ENCODE measurements around the gene IL15RA.
"Not testable (repeated sequence)": the region's sequence is repeated elsewhere in the genome, so short reads cannot be mapped to it uniquely, and the experiment has no call there.

IL15RA gene

DNA sequence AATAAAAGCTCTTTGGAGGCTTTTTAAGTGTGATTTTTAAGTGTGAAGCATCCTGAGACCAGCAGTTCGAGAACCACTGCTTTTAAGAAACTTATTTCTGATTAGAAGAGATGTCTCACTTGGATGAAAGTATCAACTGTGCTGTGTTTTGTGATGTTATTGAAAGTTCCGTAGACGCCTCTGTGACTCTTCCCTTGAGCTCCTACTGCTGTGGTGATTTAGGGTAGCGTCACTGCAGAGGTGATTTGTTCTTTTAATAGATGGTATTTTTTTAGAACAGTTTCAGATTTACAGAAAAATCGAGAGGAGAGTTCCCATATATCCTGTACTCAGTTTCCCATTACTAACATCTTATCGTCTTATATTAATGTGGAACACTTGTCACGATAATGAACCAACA lies 57.8 kb downstream of the IL15RA start:
- H3K4me1 ChIP-seq (ENCODE audit: control insufficient read depth in 5 of 5, insufficient read depth in 5 of 5, low read length in 5 of 5): no peaks in the 10 kb centered on the region
- no peaks in the 10 kb centered on the region for H3K27me3 ChIP-seq (ENCODE audit: control insufficient read depth in 5 of 5, insufficient read depth in 4 of 5, low read length in 5 of 5)
- no peak overlapping the region for H3K4me3 ChIP-seq (ENCODE audit: low read depth in 1 of 5, low read length in 5 of 5)
- no peaks in the 10 kb centered on the region for H3K9me3 ChIP-seq (ENCODE audit: control insufficient read depth in 5 of 5, low read length in 5 of 5)
- H3K27ac ChIP-seq (ENCODE audit: low read depth, low read length): no peak overlapping the region
- H3K9ac ChIP-seq (ENCODE audit: low read length in 5 of 5): no peak overlapping the region
- H3K36me3 ChIP-seq (ENCODE audit: control insufficient read depth in 5 of 5, insufficient read depth in 5 of 5, low read length in 5 of 5): peaks cover 32 to 97% (median 91%) of the 10 kb centered on the region in 5 donors

- H3K27ac ChIP-seq (ENCODE audit: low read depth, low read length): no peak overlapping the region
- H3K4me1 ChIP-seq (ENCODE audit: control insufficient read depth in 5 of 5, insufficient read depth in 5 of 5, low read length in 5 of 5): no peaks in the 10 kb centered on the region
- H3K36me3 ChIP-seq (ENCODE audit: control insufficient read depth in 5 of 5, insufficient read depth in 5 of 5, low read length in 5 of 5): peaks cover 32 to 97% (median 91%) of the 10 kb centered on the region in 5 donors
These were observed 58.6 kb downstream of the IL15RA start for GRCh38 chr10:5918763-5919162.

DNA sequence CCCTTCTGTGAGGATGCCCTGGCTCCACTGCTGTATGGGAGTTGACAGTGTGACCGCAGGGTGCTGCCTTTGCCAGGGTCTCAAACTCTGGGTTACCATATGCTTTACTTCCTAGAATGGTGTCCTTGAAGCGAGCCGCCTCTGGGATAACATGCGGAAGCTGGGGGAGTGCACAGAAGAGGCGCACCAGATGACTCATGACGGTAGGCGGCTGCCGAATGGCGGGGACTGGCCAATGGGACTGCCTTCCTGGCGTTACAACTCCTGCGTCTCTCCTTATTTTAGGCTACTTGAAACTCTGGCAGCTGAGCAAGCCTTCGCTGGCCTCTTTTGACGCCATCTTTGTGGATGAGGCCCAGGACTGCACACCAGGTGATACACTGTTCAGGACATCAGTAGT lies 60.0 kb downstream of the IL15RA start:
- peaks cover 38 to 96% (median 91%) of the 10 kb centered on the region in 5 donors for H3K36me3 ChIP-seq (ENCODE audit: control insufficient read depth in 5 of 5, insufficient read depth in 5 of 5, low read length in 5 of 5)
- H3K9ac ChIP-seq (ENCODE audit: low read length in 5 of 5): no peak overlapping the region
- no peaks in the 10 kb centered on the region for H3K27me3 ChIP-seq (ENCODE audit: control insufficient read depth in 5 of 5, insufficient read depth in 4 of 5, low read length in 5 of 5)

More at GRCh38 chr10:5918763-5919162, 58.6 kb downstream of the IL15RA start:
- Histone ChIP-seq H3K9me3 (ENCODE audit: control insufficient read depth in 5 of 5, low read length in 5 of 5) (no peaks in the 10 kb centered on the region), H3K27me3 (ENCODE audit: control insufficient read depth in 5 of 5, insufficient read depth in 4 of 5, low read length in 5 of 5) (no peaks in the 10 kb centered on the region), H3K4me3 (ENCODE audit: low read depth in 1 of 5, low read length in 5 of 5) (no peak overlapping the region), H3K9ac (ENCODE audit: low read length in 5 of 5) (no peak overlapping the region)

DNA sequence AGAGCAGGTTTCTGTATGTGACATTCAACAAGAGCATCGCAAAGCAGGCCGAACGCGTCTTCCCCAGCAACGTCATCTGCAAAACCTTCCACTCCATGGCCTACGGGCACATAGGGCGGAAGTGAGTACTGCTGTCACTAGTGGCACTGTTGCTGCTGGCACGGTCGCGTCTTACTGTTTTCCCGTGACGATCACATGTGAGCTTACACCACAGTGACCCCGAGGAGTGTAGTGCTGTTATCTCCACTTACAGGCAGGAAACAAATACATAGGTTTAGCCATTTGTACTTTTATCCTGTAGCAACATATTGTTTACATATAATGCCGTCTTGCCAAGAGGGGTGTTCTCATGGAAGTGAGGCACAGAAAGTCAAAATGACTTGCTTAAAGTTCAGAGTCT lies 61.9 kb downstream of the IL15RA start:
- Histone ChIP-seq H3K36me3 (ENCODE audit: control insufficient read depth in 5 of 5, insufficient read depth in 5 of 5, low read length in 5 of 5) (peaks cover 28 to 97% (median 87%) of the 10 kb centered on the region in 5 donors), H3K4me1 (ENCODE audit: control insufficient read depth in 5 of 5, insufficient read depth in 5 of 5, low read length in 5 of 5) (no peaks in the 10 kb centered on the region), H3K27me3 (ENCODE audit: control insufficient read depth in 5 of 5, insufficient read depth in 4 of 5, low read length in 5 of 5) (no peaks in the 10 kb centered on the region), H3K9me3 (ENCODE audit: control insufficient read depth in 5 of 5, low read length in 5 of 5) (no peaks in the 10 kb centered on the region), H3K4me3 (ENCODE audit: low read depth in 1 of 5, low read length in 5 of 5) (no peak overlapping the region), H3K9ac (ENCODE audit: low read length in 5 of 5) (no peak overlapping the region), H3K27ac (ENCODE audit: low read depth, low read length) (no peak overlapping the region)

More for the DNA sequence above, 60.0 kb downstream of the IL15RA start:
- Histone ChIP-seq H3K4me1 (ENCODE audit: control insufficient read depth in 5 of 5, insufficient read depth in 5 of 5, low read length in 5 of 5) (no peaks in the 10 kb centered on the region), H3K4me3 (ENCODE audit: low read depth in 1 of 5, low read length in 5 of 5) (no peak overlapping the region), H3K9me3 (ENCODE audit: control insufficient read depth in 5 of 5, low read length in 5 of 5) (no peaks in the 10 kb centered on the region), H3K27ac (ENCODE audit: low read depth, low read length) (no peak overlapping the region)

GRCh38 chr10:5913736-5914135 lies 63.6 kb downstream of the IL15RA start:
- peaks cover 20 to 98% (median 92%) of the 10 kb centered on the region in 5 donors for H3K36me3 ChIP-seq (ENCODE audit: control insufficient read depth in 5 of 5, insufficient read depth in 5 of 5, low read length in 5 of 5)
- H3K9me3 ChIP-seq (ENCODE audit: control insufficient read depth in 5 of 5, low read length in 5 of 5): no peaks in the 10 kb centered on the region
- no peaks in the 10 kb centered on the region for H3K4me1 ChIP-seq (ENCODE audit: control insufficient read depth in 5 of 5, insufficient read depth in 5 of 5, low read length in 5 of 5)
- H3K4me3 ChIP-seq (ENCODE audit: low read depth in 1 of 5, low read length in 5 of 5): no peak overlapping the region
- H3K9ac ChIP-seq (ENCODE audit: low read length in 5 of 5): no peak overlapping the region
- H3K27ac ChIP-seq (ENCODE audit: low read depth, low read length): no peak overlapping the region
- no peaks in the 10 kb centered on the region for H3K27me3 ChIP-seq (ENCODE audit: control insufficient read depth in 5 of 5, insufficient read depth in 4 of 5, low read length in 5 of 5)

DNA sequence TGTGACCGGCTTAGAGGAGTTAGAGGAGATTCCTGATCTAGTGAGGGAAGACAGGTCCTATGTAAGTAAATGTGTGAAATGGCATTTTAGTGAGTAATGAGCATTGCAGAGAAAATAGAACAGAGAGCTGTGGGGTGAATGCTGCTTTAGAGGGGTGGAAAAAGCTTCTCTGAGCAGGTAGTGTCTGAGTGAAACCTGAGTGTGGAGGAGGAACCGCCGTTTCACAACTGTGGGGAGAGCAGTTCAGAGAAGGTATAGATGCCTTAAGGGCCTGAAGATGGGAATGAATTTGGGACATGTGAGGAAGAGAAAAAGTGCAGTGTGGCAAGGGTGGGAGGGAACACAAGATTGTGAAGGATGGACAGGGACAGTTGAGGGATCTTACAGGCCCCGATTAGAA lies 65.7 kb downstream of the IL15RA start:
- Histone ChIP-seq H3K4me3 (ENCODE audit: low read depth in 1 of 5, low read length in 5 of 5) (no peak overlapping the region), H3K36me3 (ENCODE audit: control insufficient read depth in 5 of 5, insufficient read depth in 5 of 5, low read length in 5 of 5) (peaks cover 26 to 81% (median 78%) of the 10 kb centered on the region in 5 donors), H3K9me3 (ENCODE audit: control insufficient read depth in 5 of 5, low read length in 5 of 5) (no peaks in the 10 kb centered on the region), H3K27ac (ENCODE audit: low read depth, low read length) (no peak overlapping the region), H3K27me3 (ENCODE audit: control insufficient read depth in 5 of 5, insufficient read depth in 4 of 5, low read length in 5 of 5) (no peaks in the 10 kb centered on the region), H3K4me1 (ENCODE audit: control insufficient read depth in 5 of 5, insufficient read depth in 5 of 5, low read length in 5 of 5) (no peaks in the 10 kb centered on the region), H3K9ac (ENCODE audit: low read length in 5 of 5) (no peak overlapping the region)

GRCh38 chr10:5910323-5911100 lies 66.8 kb downstream of the IL15RA start:
- H3K27ac ChIP-seq (ENCODE audit: low read depth, low read length): no peak overlapping the region
- H3K4me3 ChIP-seq (ENCODE audit: low read depth in 1 of 5, low read length in 5 of 5): no peak overlapping the region
- peaks cover 0 to 4% (median 0%) of the 10 kb centered on the region in 5 donors for H3K4me1 ChIP-seq (ENCODE audit: control insufficient read depth in 5 of 5, insufficient read depth in 5 of 5, low read length in 5 of 5)
- peaks cover 22 to 78% (median 76%) of the 10 kb centered on the region in 5 donors for H3K36me3 ChIP-seq (ENCODE audit: control insufficient read depth in 5 of 5, insufficient read depth in 5 of 5, low read length in 5 of 5)
- H3K9ac ChIP-seq (ENCODE audit: low read length in 5 of 5): no peak overlapping the region
- no peaks in the 10 kb centered on the region for H3K9me3 ChIP-seq (ENCODE audit: control insufficient read depth in 5 of 5, low read length in 5 of 5)
- no peaks in the 10 kb centered on the region for H3K27me3 ChIP-seq (ENCODE audit: control insufficient read depth in 5 of 5, insufficient read depth in 4 of 5, low read length in 5 of 5)

GRCh38 chr10:5908676-5909075 lies 68.7 kb downstream of the IL15RA start:
- not testable (repeated sequence) for H3K27me3 ChIP-seq (ENCODE audit: control insufficient read depth in 5 of 5, insufficient read depth in 4 of 5, low read length in 5 of 5)
- peaks cover 19 to 60% (median 57%) of the 10 kb centered on the region in 5 donors for H3K36me3 ChIP-seq (ENCODE audit: control insufficient read depth in 5 of 5, insufficient read depth in 5 of 5, low read length in 5 of 5)

GRCh38 chr10:5906651-5907050 lies 70.7 kb downstream of the IL15RA start:
- Histone ChIP-seq H3K4me3 (ENCODE audit: low read depth in 1 of 5, low read length in 5 of 5) (no peak overlapping the region), H3K9me3 (ENCODE audit: control insufficient read depth in 5 of 5, low read length in 5 of 5) (no peaks in the 10 kb centered on the region), H3K9ac (ENCODE audit: low read length in 5 of 5) (no peak overlapping the region), H3K27me3 (ENCODE audit: control insufficient read depth in 5 of 5, insufficient read depth in 4 of 5, low read length in 5 of 5) (no peaks in the 10 kb centered on the region), H3K27ac (ENCODE audit: low read depth, low read length) (no peak overlapping the region), H3K36me3 (ENCODE audit: control insufficient read depth in 5 of 5, insufficient read depth in 5 of 5, low read length in 5 of 5) (peaks cover 13 to 43% (median 41%) of the 10 kb centered on the region in 5 donors), H3K4me1 (ENCODE audit: control insufficient read depth in 5 of 5, insufficient read depth in 5 of 5, low read length in 5 of 5) (peaks cover 0 to 4% (median 0%) of the 10 kb centered on the region in 5 donors)

More at GRCh38 chr10:5908676-5909075, 68.7 kb downstream of the IL15RA start:
- not testable (repeated sequence) for H3K9ac ChIP-seq (ENCODE audit: low read length in 5 of 5); H3K4me3 ChIP-seq (ENCODE audit: low read depth in 1 of 5, low read length in 5 of 5); H3K27ac ChIP-seq (ENCODE audit: low read depth, low read length); H3K4me1 ChIP-seq (ENCODE audit: control insufficient read depth in 5 of 5, insufficient read depth in 5 of 5, low read length in 5 of 5); H3K9me3 ChIP-seq (ENCODE audit: control insufficient read depth in 5 of 5, low read length in 5 of 5)

DNA sequence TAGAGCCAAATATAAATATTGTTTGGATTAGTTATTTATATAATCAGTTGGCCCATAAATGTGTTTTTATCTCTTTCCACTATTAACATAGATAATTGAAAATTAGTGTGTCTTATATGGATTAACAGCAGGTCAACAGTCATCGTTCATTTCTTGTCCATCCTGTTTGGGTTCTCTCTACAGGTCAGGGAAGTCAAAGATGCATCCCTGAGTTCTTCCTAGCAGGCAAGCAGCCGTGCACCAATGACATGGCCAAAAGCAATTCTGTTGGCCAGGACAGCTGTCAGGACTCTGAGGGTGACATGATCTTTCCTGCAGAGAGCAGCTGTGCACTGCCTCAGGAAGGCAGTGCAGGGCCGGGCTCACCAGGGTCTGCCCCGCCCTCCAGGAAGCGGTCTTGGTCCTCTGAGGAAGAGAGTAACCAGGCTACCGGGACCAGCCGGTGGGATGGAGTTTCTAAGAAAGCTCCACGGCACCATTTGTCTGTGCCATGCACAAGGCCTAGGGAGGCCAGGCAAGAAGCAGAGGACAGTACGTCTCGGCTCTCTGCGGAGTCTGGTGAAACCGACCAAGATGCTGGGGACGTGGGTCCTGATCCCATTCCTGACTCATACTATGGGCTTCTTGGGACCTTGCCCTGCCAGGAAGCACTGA lies 71.4 kb downstream of the IL15RA start:
- H3K4me3 ChIP-seq (ENCODE audit: low read depth in 1 of 5, low read length in 5 of 5): no peak overlapping the region
- H3K27me3 ChIP-seq (ENCODE audit: control insufficient read depth in 5 of 5, insufficient read depth in 4 of 5, low read length in 5 of 5): no peaks in the 10 kb centered on the region
- H3K9ac ChIP-seq (ENCODE audit: low read length in 5 of 5): no peak overlapping the region
- peaks cover 0 to 4% (median 0%) of the 10 kb centered on the region in 5 donors for H3K4me1 ChIP-seq (ENCODE audit: control insufficient read depth in 5 of 5, insufficient read depth in 5 of 5, low read length in 5 of 5)
- no peaks in the 10 kb centered on the region for H3K9me3 ChIP-seq (ENCODE audit: control insufficient read depth in 5 of 5, low read length in 5 of 5)
- H3K27ac ChIP-seq (ENCODE audit: low read depth, low read length): no peak overlapping the region
- H3K36me3 ChIP-seq (ENCODE audit: control insufficient read depth in 5 of 5, insufficient read depth in 5 of 5, low read length in 5 of 5): peaks cover 13 to 36% (median 35%) of the 10 kb centered on the region in 5 donors

All from subcutaneous abdominal adipose tissue (tissue), 5 donors.